GM19467 (cell line): ENCODE results near the gene ADGRG6.
"Not testable (repeated sequence)": the region's sequence is repeated elsewhere in the genome, so short reads cannot be mapped to it uniquely, and the experiment has no call there.

Experiments
- ATAC-seq: cut with Tn5 transposase; IDR thresholded peaks from one replicate; pipeline ENCODE4 v1.9.1; 2021; ENCODE audit warnings: mild to moderate bottlenecking, moderate library complexity; ENCODE audit not compliant: unreplicated experiment

ADGRG6 gene

DNA sequence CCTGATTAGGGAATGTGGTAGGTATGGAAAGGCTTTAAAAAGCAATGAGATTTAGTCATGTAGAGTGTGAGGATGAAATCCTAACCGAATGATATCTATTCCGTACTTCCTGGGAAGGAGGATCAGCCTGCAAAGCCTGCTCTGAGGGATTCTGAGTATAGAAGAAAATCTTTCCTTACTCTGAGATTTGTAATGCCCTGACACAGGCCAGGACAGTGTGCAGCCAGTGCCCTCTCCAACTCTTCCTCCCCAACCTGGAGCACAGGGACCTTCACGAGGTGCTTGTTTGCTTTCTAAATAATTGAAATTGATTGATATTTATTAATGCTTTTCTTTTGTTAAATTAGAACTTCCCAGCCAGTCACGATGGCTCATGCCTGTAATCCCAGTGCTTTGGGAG lies 131.6 kb downstream of the ADGRG6 start:
- ATAC-seq: no peak

DNA sequence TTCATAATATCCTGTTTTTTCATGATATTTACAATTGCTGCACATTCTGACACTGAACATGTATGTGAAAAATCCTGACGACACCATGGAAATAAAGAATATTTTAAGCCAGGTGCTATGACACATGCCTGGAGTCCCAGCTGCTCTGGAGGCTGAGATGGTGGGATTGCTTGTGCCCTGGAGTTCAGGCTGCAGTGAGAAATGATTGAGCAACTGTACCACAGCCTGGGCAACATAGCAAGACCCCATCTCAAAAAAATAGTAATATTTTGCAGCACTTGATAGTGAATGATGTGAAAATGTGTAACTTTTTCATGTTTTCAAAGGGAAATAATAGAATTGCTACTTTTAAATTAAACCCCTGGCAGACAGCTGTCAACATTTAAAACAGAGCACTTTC lies 137.1 kb downstream of the ADGRG6 start:
- ATAC-seq: no peak

GRCh38 chr6:142440600-142441293 lies 138.9 kb downstream of the ADGRG6 start:
- no peak for ATAC-seq

- no peak for ATAC-seq
These were observed 139.9 kb downstream of the ADGRG6 start for GRCh38 chr6:142441716-142442115.

GRCh38 chr6:142443102-142443501 lies 141.3 kb downstream of the ADGRG6 start:
- no peak for ATAC-seq

- no peak for ATAC-seq
These were observed 141.7 kb downstream of the ADGRG6 start for GRCh38 chr6:142443532-142443931.

DNA sequence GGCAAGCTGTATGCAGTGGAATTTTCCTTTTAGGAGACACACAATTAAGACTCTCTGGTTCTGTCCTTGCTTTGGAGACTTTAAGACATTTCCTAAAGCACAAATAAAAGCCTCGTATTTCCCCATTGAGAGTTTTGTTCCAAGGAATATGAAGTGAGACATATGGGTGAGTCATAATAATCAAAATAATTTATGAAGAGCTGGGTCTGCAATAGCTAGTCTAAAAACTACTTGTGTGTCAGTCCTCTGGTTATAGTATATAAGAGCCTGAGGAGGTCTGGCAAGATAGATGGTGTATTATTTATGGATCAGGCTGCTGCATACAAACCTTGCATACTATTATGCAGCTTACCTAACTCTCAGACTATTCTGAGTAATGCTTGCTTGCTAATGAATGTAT lies 142.6 kb downstream of the ADGRG6 start:
- no peak for ATAC-seq

- no peak for ATAC-seq
These were observed 143.1 kb downstream of the ADGRG6 start for GRCh38 chr6:142444881-142445301.

DNA sequence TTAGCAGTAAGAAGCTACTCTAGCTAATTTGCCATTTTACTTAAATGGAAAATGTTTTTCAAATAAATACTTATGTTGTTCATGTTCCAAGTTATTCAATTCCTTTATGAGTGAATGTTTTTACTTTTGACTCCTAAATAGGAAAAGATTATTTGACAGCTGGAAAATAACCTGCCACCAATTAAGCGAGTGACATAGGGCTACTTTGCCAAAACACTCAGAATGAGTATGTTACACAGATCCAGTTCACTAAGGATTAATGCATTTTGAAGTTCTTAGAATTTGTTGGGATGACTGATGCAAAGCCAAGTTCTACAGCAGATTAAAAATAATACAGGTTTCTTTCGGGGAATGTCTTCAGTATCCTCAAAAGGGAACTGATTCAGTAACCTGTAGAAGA lies 144.4 kb downstream of the ADGRG6 start:
- no peak for ATAC-seq

- no peak for ATAC-seq
These were observed 144.8 kb downstream of the ADGRG6 start for GRCh38 chr6:142446576-142446975.

DNA sequence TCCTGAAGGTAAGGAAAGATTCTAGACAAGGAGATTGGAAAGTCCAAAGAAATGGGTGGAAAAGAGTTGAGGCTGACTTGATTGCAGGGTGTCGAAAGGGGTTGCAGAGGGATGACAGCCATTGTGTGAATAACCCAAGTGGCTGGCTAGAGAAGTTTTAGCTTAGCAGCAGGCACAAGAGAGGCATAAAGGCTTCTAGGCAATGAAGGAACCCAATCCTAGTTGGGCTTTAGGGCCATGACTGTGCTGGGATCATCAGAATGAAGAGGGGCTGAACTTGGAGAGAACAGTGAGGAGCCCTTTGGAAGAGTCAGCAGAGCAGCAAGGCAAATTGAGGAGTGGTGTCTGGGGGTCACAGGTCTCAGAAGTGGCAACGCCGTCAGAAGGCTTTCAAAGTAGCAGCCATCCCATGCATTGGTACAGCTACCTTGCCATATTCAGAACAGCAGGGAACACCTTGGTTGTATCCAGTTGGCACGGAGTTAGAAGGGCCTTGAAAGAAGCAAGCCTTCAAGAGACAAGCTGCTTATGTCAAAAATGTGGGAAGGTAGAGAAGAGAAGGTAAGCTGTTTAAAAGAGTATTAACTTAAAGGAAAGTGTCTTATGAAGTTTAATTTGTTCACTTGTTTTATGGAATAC lies 146.4 kb downstream of the ADGRG6 start:
- no peak for ATAC-seq

DNA sequence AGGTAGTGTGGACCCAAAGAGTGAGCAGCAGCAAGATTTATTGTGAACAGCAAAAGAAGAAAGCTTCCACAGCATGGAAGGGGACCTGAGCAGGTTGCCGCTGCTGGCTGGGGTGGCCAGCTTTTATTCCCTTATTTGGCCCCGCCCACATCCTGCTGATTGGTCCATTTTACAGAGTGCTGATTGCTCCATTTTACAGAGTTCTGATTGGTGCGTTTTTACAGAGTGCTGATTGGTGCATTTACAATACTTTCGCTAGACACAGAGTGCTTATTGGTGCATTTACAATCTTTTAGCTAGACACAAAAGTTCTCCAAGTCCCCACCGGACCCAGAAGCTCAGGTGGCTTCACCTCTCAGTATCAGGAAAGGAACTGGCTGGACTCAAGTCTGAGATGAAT lies 149.0 kb downstream of the ADGRG6 start:
- ATAC-seq: not testable (repeated sequence)

GRCh38 chr6:142452993-142453392 lies 151.2 kb downstream of the ADGRG6 start:
- ATAC-seq: no peak

DNA sequence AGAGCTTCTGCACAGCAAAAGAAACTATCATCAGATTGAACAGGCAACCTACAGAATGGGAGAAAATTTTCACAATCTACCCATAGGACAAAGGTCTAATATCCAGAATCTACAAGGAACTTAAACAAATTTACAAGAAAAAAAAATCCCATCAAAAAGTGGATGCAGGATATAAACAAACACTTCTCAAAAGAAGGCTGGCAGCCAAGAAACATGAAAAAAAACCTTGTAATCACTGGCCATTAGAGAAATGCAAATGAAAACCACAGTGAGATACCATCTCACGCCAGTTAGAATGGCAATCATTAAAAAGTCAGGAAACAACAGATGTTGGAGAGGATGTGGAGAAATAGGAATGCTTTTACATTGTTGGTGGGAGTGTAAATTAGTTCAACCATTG lies 152.4 kb downstream of the ADGRG6 start:
- ATAC-seq: not testable (repeated sequence)

DNA sequence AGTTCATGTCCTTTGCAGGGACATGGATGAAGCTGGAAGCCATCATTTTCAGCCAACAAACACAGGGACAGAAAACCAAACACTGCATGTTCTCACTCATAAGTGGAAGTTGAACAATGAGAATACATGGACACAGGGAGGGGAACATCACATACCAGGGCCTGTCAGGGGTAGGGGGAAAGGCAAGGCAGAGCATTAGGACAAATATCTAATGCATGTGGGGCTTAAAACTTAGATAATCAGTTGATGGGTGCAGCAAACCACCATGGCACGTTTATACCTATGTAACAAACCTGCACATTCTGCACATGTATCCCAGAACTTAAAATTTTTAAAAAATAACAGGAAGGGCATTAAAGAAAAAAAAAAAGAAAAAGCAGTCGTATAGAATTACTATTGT lies 153.0 kb downstream of the ADGRG6 start:
- not testable (repeated sequence) for ATAC-seq

- no peak for ATAC-seq
These were observed 154.3 kb downstream of the ADGRG6 start for GRCh38 chr6:142455957-142456589.

- ATAC-seq: no peak
These were observed 156.0 kb downstream of the ADGRG6 start for GRCh38 chr6:142457638-142458406.

DNA sequence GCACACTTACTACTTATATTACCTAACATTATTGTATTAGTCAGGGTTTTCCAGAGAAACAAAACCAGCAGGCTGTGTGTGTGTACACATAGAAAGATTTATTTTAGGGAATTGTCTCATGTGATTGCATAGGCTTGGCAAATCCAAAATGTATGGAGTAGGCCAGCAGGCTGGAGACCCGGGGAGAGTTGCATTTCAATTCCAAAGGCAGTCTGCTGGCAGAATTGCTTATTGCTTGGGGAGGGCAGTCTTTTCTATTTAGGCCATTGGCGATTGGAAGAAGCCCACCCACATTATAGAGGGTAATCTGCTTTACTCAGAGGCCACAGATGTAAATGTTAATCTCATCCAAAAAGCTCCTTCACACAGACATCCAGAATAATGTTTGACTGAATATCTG lies 157.0 kb downstream of the ADGRG6 start:
- ATAC-seq: no peak

- no peak for ATAC-seq
These were observed 157.5 kb downstream of the ADGRG6 start for GRCh38 chr6:142459271-142459670.

DNA sequence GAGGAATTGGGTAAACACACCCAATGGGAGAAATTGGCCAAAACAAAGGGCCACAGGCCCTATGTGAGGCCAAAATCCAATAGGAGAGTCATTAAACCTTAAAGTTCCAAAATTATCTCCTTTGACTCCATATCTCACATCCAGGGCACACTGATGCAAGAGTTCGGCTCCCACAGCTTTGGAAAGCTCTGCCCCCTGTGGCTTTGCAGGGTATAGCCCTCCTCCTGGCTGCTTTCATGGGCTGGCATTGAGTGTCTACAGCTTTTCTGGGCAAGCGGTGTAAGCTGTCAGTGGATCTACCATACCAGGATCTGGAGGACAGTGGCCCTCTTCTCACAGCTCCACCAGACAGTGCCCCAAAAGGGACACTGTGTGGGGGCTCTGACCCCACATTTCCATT lies 160.5 kb downstream of the ADGRG6 start:
- ATAC-seq: no peak

DNA sequence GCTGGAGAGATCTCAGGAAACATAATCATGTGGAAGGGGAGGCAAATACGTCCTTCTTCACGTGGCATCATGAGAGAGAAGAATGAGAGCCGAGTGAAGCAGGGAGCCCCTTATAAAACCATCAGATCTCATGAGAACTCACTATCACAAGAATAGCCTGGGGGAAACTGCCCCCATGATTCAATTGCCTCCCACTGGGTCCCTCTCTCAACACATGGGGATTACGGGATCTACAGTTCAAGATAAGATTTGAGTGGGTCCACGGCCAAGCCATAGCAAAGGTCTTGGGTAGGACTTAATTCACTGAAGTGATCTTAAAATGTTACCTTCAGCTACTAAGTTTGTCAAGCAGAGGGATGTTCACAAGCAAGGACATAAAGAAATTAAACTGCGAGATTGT lies 162.2 kb downstream of the ADGRG6 start:
- no peak for ATAC-seq

- no peak for ATAC-seq
These were observed 167.4 kb downstream of the ADGRG6 start for GRCh38 chr6:142469220-142469619.
